Natural killer cell (primary cell): ENCODE measurements around the gene AP1G2. TPM values are rescaled to one million over a fixed set of nuclear protein-coding genes. Genes with fewer than 3 reads are reported as not detected.
A peak's percentile ranks its signal among the peaks of the same experiment; 100 is the strongest.

Source experiments
- ATAC-seq, 3 donors: fragments of 150-1000 bp in 2 of 3; fragments of 200-7000 bp in 1 of 3; cut with Tn5 transposase; 1 replicate in 1 of 3; 2 replicates in 2 of 3; pipeline ENCODE4 v1.10.0; 2021; ENCODE audit warnings: mild to moderate bottlenecking in 2 of 3, moderate library complexity in 2 of 3
- DNase-seq, 2 donors: peaks; one replicate each; pipeline versions ENCODE4 v3.0.0 to v3.0.0-alpha.2; 2013 to 2021; ENCODE audit warnings: mixed read lengths in 1 of 2
- H3K27ac ChIP-seq: one replicate; pipeline ENCODE4 v1.5.1; 2013; ENCODE audit warnings: mild to moderate bottlenecking, low read length
- H3K27me3 ChIP-seq: one replicate; pipeline ENCODE4 v1.6.1; 2013; ENCODE audit warnings: low read length; ENCODE audit not compliant: control insufficient read depth, insufficient read depth
- H3K36me3 ChIP-seq: one replicate; pipeline ENCODE4 v1.6.1; 2013; ENCODE audit warnings: low read length; ENCODE audit not compliant: control insufficient read depth, insufficient read depth
- H3K4me1 ChIP-seq: one replicate; pipeline ENCODE4 v1.6.1; 2013; ENCODE audit warnings: low read length; ENCODE audit not compliant: control insufficient read depth, insufficient read depth
- H3K4me3 ChIP-seq: one replicate; pipeline ENCODE4 v1.5.1; 2013; ENCODE audit warnings: low read length
- H3K9me3 ChIP-seq: one replicate; pipeline ENCODE4 v1.6.1; 2013; ENCODE audit warnings: low read length; ENCODE audit not compliant: control insufficient read depth, insufficient read depth
- H3K27ac Mint-ChIP-seq, 2 donors: one replicate each; pipeline ENCODE4 v1.8.0; 2022; ENCODE audit warnings: mild to moderate bottlenecking in 2 of 2, mixed read lengths in 2 of 2, moderate library complexity in 1 of 2
- H3K27me3 Mint-ChIP-seq, 2 donors: one replicate each; pipeline ENCODE4 v1.8.0; 2022; ENCODE audit warnings: low read depth in 2 of 2, mixed read lengths in 2 of 2
- H3K36me3 Mint-ChIP-seq: one replicate; pipeline ENCODE4 v1.8.0; 2022; ENCODE audit warnings: mixed read lengths
- H3K4me1 Mint-ChIP-seq, 2 donors: one replicate each; pipeline ENCODE4 v1.8.0; 2022; ENCODE audit warnings: mixed read lengths in 2 of 2
- H3K4me3 Mint-ChIP-seq: one replicate; pipeline ENCODE4 v1.8.0; 2022; ENCODE audit warnings: mild to moderate bottlenecking, moderate library complexity, mixed read lengths
- H3K9me3 Mint-ChIP-seq, 2 donors: one replicate each; pipeline ENCODE4 v1.8.0; 2022; ENCODE audit warnings: mixed read lengths in 2 of 2
- CTCF ChIP-seq: fragments of 200-600 bp; IDR thresholded peaks from one replicate; pipeline ENCODE4 v1.8.0; 2022; ENCODE audit warnings: antibody characterized with exemption
- WGBS: methylation state at CpG from one replicate; pipeline ENCODE4 v1.1.7; 2013; ENCODE audit warnings: missing lambda C conversion rate; ENCODE audit not compliant: insufficient coverage; 5-methylcytosine and 5-hydroxymethylcytosine counted together
- intact Hi-C: fragments of 100-400 bp; cut with micrococcal nuclease; formaldehyde crosslinking; loops from one replicate; pipeline ENCODE4 v1.14.2; 2022
- total RNA-seq, 4 donors: library from RNA; stranded (reverse); fragments of 120-200 nt in 1 of 4; gene quantifications; one replicate each; pipeline versions ENCODE4 v1.2.3 to v1.2.4, GENCODE V29; 2013 to 2022

AP1G2 gene
- total RNA-seq, 3 donors from 2014 or later (not counting 1 experiment from before 2014, with no cell fraction given) = 219 to 296 (median 259) TPM

DNA sequence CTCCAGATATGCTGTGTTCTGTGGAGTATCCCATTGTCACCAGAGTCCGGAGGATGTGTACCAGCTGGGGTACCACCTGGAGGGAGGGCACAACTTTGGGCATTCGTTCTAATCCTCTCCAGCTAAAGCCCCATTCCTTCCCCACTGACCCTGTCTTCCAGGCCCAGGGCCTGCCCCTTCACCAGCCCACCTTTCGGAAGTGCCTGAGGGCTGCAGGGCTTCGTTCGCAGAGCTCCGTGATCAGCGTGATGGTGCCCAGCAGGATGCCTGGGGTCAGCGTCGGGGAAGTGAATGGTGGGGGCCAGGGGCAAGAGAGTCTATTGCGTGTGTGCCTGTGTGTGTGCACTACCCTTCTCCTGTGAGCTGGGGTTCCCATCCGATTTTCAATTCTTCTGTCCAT lies 2.0 kb downstream of the AP1G2 start:
- no peak overlapping the region for H3K27ac Mint-ChIP-seq
- no peaks in the 10 kb centered on the region for H3K9me3 Mint-ChIP-seq
- H3K9me3 ChIP-seq = no peaks in the 10 kb centered on the region
- H3K27me3 Mint-ChIP-seq = peaks cover 0 to 3% of the 10 kb centered on the region in 2 donors
- TF ChIP-seq CTCF = no peak
- H3K4me1 ChIP-seq = peaks cover 24% of the 10 kb centered on the region
- H3K4me1 Mint-ChIP-seq = peaks cover 24 to 38% of the 10 kb centered on the region in 2 donors
- no peak overlapping the region for H3K4me3 Mint-ChIP-seq
- intact Hi-C loops = no loop called here
- no peak overlapping the region for H3K27ac ChIP-seq
- peaks cover 48% of the 10 kb centered on the region for H3K36me3 ChIP-seq
- WGBS = 98% methylated on average over 11 of the region's 11 CpGs
- H3K27me3 ChIP-seq = no peaks in the 10 kb centered on the region
- no peak for DNase-seq
- H3K36me3 Mint-ChIP-seq = no peaks in the 10 kb centered on the region
- ATAC-seq = no peak
- H3K4me3 ChIP-seq = no peak overlapping the region

GRCh38 chr14:23564876-23565275 lies 2.7 kb downstream of the AP1G2 start:
- WGBS = 94% methylated on average over 6 of the region's 7 CpGs
- Mint-ChIP-seq H3K36me3 (no peaks in the 10 kb centered on the region), H3K9me3 (no peaks in the 10 kb centered on the region), H3K27ac (peak overlapping the region; percentile 31 to 34), H3K4me3 (peak overlapping the region; percentile 35), H3K4me1 (peaks cover 24 to 38% of the 10 kb centered on the region in 2 donors), H3K27me3 (peaks cover 0 to 3% of the 10 kb centered on the region in 2 donors)
- no peak for DNase-seq
- no peak for TF ChIP-seq CTCF
- H3K27ac ChIP-seq = no peak overlapping the region
- H3K36me3 ChIP-seq = peaks cover 53% of the 10 kb centered on the region
- no peaks in the 10 kb centered on the region for H3K27me3 ChIP-seq
- intact Hi-C loops = loop anchor here (5.0 kb wide), 1 partner anchor 238 kb away; no protein-coding TSS in a partner anchor
- no peak overlapping the region for H3K4me3 ChIP-seq
- no peak for ATAC-seq
- no peaks in the 10 kb centered on the region for H3K9me3 ChIP-seq
- H3K4me1 ChIP-seq = peaks cover 24% of the 10 kb centered on the region

GRCh38 chr14:23564181-23564812 lies 3.3 kb downstream of the AP1G2 start:
- Histone ChIP-seq H3K4me3 (no peak overlapping the region), H3K36me3 (peaks cover 59% of the 10 kb centered on the region), H3K4me1 (peaks cover 24% of the 10 kb centered on the region), H3K27ac (no peak overlapping the region), H3K27me3 (no peaks in the 10 kb centered on the region), H3K9me3 (no peaks in the 10 kb centered on the region)
- ATAC-seq = no peak
- no peaks in the 10 kb centered on the region for H3K36me3 Mint-ChIP-seq
- H3K4me3 Mint-ChIP-seq = no peak overlapping the region
- H3K9me3 Mint-ChIP-seq = no peaks in the 10 kb centered on the region
- H3K27me3 Mint-ChIP-seq = peaks cover 0 to 1% of the 10 kb centered on the region in 2 donors
- WGBS = 98% methylated on average over 13 of the region's 13 CpGs
- DNase-seq = no peak
- H3K4me1 Mint-ChIP-seq = peaks cover 24 to 38% of the 10 kb centered on the region in 2 donors
- no peak for TF ChIP-seq CTCF
- peak overlapping the region in 1 of 2 donors; percentile 66 for H3K27ac Mint-ChIP-seq
- intact Hi-C loops = loop anchor here (5.0 kb wide), 1 partner anchor 237 kb away; no protein-coding TSS in a partner anchor
